HG02623 (cell line): Measurements from ENCODE around the gene SBK1.

ENCODE experiments used
- ATAC-seq: cut with Tn5 transposase; IDR thresholded peaks from one replicate; pipeline ENCODE4 v1.9.1; 2021; ENCODE audit warnings: moderate library complexity; ENCODE audit not compliant: unreplicated experiment

The SBK1 gene

DNA sequence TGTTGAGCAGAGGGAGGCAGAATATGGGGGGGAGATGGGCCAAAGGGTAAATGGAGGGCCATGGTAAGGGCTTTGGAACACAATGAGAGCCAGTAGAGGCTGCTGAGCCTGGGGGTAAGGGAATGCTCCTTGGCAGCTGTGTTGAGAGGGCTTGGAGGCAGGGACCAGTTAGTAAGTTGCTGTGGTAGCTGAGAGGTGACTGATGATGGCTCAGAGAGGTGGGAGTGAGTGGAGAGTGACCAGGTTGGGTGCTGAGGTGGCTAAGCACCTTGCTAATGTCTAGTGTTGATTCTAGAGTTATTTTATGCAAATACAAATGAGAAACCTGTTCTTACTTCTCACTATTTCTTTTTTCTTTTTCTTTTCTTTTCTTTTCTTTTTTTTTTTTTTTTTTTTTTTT, 10.8 kb downstream of the SBK1 start:
- ATAC-seq, result no peak

DNA sequence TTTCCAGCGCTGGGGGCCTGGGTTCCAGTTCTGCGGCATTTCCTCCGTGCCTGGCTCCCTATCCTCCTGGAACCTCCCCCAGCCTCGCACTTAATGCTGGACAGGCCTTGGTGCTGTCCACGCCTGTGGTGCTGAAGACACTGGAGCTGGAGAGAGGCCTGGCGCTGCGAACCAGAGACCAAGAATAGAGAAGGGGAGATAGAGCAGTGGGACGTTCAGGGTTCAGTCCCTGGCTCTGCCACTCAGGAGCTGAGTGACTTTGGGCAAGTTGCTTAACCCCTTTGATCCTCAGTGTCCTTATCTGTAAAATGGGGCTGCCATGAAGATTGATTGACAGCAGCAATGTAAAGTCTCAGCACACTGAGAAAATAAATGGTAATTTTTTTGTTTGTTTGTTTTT, 11.9 kb downstream of the SBK1 start:
- ATAC-seq, result no peak

DNA sequence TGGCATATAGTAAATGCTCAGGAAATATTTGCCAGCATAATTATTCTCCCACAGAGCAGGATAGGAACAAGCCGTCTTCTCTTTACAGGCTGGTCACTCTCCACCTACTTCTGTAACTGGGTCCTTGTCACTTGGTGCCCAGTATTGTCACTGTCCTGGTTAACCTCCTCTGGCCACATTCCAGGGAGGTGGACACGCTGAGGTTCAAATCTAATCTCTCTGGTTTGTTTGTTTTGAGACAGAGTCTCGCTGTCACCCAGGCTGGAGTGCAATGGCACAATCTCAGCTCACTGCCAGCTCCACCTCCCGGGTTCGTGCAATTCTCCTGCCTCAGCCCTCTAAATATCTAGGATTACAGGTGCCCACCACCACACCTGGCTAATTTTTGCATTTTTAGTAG, 15.6 kb downstream of the SBK1 start:
- ATAC-seq, result no peak

DNA sequence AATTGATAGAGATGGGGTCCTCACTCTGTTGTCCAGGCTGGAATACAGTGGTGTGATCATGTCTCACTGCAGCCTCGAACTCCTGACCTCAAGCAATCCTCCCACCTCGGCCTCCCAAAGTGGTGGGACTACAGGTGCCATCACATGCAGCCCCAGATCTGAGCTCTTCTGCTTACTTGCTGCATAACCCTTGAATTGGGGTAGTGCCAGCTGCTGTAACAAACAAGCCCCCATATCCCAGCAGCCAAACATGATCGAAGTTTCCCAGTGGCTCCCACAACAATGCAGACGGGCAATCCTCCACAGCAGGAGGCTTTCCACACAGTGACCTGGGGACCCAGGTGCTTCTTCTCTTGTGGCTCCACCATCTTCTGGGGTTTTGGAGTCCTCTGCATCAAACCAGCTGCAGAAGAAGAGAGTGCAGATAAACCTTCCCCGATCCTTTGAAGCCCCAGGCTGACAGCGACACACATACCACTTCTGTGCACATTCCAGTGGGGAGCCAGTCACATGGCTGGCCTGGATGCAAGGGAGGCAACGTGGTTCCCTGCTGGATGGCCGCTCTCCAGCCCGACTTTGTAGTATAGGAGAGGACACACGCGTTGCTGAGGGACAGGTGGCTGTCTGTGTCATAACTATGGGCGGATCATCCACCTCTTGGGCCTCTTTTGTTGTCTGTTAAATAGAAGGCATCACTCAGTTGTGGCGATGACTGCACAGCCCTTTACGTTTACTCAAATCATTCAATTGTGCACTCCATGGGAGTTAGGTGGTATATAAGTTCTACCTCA, 16.7 kb downstream of the SBK1 start:
- no peak for ATAC-seq

DNA sequence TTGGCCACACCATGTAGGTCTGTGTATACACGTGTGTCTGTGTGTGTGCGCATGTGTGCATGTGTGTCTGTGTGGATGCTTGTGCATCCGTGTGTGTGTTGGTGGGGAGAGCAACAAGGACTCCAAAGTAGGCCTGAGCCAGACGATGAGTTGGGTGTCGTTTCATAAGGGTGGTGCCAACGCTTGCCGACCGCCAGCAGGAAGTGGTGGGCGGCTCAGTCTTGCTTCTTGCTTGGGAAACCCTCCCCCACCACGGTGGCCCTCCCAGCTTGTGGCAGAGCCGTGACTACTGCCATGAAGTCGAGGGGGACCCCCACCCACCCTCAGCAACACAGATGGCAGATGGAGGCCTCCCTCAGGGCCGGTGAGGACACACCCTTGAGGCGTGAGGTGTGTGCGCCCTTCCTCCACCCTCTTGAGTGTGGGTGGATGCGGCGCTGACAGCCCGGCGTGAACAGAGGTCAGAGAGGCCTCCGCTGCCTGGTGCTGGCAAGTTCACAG, 17.5 kb downstream of the SBK1 start:
- ATAC-seq, result no peak

DNA sequence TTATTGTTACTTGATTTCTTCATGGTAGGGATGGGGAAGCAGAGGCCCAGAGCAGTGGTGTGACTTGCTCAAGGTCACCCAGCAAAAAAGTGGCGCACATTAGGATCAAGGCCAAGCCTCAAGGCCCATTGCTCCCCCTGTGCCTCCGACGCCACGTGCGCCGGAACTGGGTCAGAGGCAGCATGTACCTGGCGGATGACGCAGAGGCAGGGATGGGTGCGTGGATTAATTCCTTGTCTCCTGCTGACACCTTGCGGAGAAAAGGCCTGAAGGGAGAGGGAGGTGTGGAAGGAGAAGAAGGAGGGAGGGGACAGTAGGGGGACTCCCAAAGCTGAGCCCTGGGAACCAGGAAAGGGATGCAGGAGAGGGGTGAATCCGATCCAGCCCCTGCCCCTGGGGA, 18.5 kb downstream of the SBK1 start:
- ATAC-seq, result no peak

- no peak for ATAC-seq
These were observed 19.1 kb downstream of the SBK1 start for GRCh38 chr16:28311413-28311812.

GRCh38 chr16:28311913-28312312, 19.6 kb downstream of the SBK1 start:
- ATAC-seq, result no peak

DNA sequence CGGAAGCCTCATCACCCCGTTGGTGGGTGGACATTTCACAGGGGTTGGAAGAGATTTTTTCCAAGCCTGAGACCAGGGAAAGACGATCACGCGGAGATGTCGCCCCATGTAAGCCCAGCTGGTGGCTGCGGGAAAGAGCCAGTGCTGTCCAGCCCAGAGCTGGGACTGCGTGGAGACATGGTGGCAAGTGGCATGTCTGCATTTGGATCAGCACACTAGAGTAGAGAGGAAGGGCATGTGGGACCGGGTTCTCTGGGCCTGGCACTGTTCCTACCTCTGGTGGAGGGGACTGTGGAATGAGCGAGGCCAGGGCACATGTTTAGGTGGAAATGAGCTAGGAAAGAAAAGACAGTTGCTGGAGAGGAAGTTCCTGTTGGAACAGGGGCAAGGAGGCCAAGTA, 20.0 kb downstream of the SBK1 start:
- ATAC-seq, result no peak

GRCh38 chr16:28313587-28313986, 21.3 kb downstream of the SBK1 start:
- ATAC-seq, result no peak

GRCh38 chr16:28316054-28316453, 23.7 kb downstream of the SBK1 start:
- no peak for ATAC-seq

- ATAC-seq, result no peak
These were observed 24.9 kb downstream of the SBK1 start for GRCh38 chr16:28317040-28317880.

DNA sequence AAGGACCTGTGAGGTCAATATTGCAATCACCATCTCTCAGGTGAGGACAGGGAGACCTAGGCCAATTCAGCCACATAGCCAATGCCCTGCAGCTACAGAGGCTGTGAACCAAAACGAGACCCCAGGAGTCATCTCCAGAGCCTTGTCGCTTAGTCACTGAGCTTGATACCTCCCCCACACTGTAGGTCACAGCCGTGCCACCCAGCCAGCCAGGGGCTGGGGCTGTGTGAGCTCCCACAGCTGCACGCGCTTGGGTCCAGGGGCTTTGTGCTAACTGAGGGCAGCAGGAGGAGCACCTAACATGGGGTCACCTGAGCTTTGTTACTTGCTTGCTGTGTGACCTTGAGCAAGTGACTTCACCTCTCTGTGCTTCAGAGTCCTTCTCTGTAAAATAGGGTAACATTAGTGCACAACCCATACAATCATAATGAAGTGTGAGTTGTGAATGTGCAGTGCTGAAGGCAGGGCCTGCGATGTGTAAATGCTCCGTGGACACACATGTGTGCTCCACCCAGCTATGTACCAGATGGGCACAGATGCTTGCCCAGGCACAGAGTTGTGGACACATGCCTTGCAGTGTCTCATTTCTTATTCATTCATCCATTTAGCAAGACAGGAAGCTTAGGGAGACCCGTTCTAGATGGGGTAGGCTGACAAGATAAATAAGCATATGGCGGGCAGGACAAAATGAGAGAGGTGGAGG, 25.9 kb downstream of the SBK1 start:
- no peak for ATAC-seq

DNA sequence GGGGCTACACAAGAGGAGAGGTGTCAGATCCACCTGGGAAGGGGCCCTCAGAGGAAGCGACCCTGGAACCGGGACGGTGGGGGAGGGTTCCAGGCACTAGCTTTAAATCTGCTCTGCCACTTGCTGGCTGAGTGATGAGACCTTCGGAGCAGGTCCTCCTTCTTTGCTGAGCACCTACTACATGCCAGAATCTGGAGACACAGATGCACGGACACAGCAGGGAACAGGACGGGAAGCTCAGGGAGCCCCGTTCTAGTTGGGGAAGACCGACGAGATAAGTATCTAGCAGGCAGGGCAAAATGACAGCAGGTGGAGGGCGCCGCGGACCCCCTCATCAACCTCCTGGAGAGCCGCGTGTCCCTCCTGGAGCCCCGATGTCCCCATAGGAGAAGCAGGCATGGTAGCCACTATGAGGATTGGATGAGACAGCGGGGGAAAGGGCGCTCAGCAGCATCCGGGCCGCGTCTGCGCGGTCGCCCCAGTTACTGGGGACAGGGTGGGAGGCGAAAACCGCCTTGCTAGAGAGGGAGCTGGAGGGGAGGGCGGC, 27.2 kb downstream of the SBK1 start:
- ATAC-seq, result no peak

- ATAC-seq, result no peak
These were observed 27.8 kb downstream of the SBK1 start for GRCh38 chr16:28320023-28320561.

- no peak for ATAC-seq
These were observed 28.4 kb downstream of the SBK1 start for GRCh38 chr16:28320741-28321140.

GRCh38 chr16:28321700-28322411, 29.5 kb downstream of the SBK1 start:
- no peak for ATAC-seq

- no peak for ATAC-seq
These were observed 32.0 kb downstream of the SBK1 start for GRCh38 chr16:28324235-28324886.

DNA sequence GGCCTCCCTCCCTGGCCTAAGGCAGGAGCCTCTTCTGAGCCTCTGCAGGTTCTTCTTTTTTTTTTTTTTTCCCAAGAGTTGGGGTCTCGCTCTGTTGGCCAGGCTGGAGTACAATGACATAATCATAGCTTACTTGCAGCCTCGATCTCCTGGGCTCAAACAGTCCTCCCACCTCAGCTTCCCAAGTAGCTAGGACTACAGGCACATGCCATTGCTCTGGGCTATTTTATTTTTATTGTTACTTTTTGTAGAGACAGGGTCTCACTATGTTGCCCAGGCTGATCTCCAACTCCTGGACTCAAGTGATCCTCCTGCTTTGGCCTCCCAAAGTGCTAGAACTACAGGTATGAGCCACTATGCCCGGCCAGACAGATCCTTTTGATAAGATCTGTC, 32.6 kb downstream of the SBK1 start:
- ATAC-seq, result no peak
